ENCODE data around the gene LCE2D. TPM values are rescaled to one million over a fixed set of nuclear protein-coding genes. Genes with fewer than 3 reads are reported as not detected.

Gene LCE2D
- total RNA-seq, 1 donor from 2014 or later = not detected

DNA sequence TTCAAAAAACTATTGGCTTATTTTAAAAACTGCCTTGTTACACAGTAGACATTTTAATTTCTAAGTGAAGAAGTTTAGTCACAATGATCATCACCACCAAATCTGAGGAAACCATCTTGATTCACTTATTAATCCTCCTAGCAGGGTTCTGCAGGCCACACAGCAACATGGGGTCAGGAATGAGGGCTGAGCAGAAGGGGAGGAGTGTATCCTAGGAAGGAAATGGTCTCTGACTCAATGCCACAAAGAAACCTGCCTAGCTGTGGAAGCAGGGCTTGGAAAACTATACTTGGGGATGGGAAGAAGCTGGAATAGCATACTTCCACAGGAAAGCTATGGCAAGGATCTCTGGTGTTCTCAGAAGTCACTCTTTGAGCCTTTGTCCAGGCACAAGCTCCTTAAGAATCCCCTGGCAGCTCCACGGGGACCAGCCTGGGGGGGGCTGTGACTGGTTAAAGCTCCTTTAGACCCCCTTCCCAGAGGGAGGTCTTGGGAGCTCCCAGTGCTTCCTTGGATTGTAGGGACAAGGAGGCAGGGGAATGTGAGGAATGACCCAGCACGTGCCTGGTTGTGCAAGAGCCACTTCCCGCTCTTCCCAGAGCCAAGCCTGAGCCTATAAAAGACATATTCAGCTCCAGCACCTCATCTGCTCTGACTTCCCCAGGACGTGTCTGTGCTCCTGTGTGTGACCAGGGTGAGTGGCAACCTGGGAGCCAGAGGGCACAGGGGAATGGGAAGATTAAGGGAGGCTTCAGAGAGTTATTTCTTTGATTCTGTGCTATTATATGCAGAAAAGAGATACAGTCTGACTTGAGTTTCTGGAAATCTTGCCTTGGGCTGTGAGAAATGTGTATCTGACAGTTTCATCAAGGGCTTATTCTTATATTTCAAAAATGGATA, 34.8 kb downstream of the LCE2D start, which contains the start of gene LCE2A:
LCE2A (plus strand) TSS at position 645 of the 900 bp plus-strand sequence. CDS start 557 bp downstream, outside the sequence.
- DNase-seq (ENCODE audit: low spot score) = no peak

DNA sequence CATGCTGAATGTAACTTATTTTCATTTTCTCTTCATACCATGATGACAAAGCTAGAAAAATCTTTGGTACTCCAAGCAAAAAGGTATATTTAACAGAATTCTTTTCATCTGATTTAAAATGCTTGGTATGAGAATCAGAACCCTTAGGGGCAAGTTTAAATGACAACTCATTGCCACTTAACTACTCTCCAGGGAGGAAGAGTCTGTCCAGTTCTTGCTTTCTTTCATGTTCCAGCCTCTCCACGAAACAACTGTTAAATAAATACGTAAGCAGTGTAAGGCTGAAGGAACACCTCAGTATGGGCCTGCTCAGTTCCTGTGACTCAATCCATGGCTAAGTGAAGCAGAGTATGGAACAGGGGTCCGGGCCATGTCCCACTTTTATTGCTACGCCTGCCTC, 36.6 kb downstream of the LCE2D start:
- no peak for DNase-seq (ENCODE audit: low spot score)

DNA sequence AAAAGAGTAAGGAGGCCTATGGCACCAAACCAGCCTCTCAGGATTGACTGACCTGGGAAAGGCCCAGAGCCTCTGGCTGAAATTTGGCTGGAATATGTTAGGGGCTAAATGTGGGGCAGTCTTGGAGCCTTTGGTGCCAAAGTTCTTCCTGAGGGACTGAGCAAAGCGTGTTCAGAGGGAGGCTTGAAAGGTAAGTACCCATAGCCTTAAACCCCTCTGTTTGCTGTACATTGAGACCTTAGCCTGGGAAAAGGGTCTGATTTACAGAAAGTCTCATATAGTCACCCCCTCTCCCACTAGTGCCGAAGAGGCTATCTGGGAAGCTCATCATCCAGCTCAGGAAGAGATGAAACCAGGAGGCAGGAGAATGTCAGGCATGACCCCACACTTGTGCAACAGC, 44.7 kb downstream of the LCE2D start, which contains the start of gene LCE4A:
LCE4A (plus strand) TSS at position 301 of the 400 bp plus-strand sequence. CDS start 916 bp downstream, outside the sequence.
- DNase-seq (ENCODE audit: low spot score) = no peak

Other genes with a start within 250 kb of the LCE2D start
- gene CRNN, start 249.1 kb upstream of the LCE2D start, total RNA-seq (ENCODE audit: insufficient read depth, low replicate concordance) = 0.72 TPM
- gene LCE5A, start 152.6 kb upstream of the LCE2D start, total RNA-seq (ENCODE audit: insufficient read depth, low replicate concordance) = not detected
- gene CRCT1, start 148.9 kb upstream of the LCE2D start, total RNA-seq (ENCODE audit: insufficient read depth, low replicate concordance) = not detected
- gene LCE3E, start 96.6 kb upstream of the LCE2D start, total RNA-seq (ENCODE audit: insufficient read depth, low replicate concordance) = not detected
- gene LCE3D, start 82.9 kb upstream of the LCE2D start, total RNA-seq (ENCODE audit: insufficient read depth, low replicate concordance) = 2.4 TPM
- gene LCE3C, start 63.1 kb upstream of the LCE2D start, total RNA-seq (ENCODE audit: insufficient read depth, low replicate concordance) = not detected
- not detected for gene LCE3B, start 49.6 kb upstream of the LCE2D start, total RNA-seq (ENCODE audit: insufficient read depth, low replicate concordance)
- gene LCE3A, start 40.3 kb upstream of the LCE2D start, total RNA-seq (ENCODE audit: insufficient read depth, low replicate concordance) = not detected
- gene LCE2C, start 11.9 kb downstream of the LCE2D start, total RNA-seq (ENCODE audit: insufficient read depth, low replicate concordance) = not detected
- not detected for gene LCE2B, start 22.7 kb downstream of the LCE2D start, total RNA-seq (ENCODE audit: insufficient read depth, low replicate concordance)
- gene LCE2A, start 35.0 kb downstream of the LCE2D start, total RNA-seq (ENCODE audit: insufficient read depth, low replicate concordance) = not detected
- not detected for gene LCE4A, start 44.8 kb downstream of the LCE2D start, total RNA-seq (ENCODE audit: insufficient read depth, low replicate concordance)
- gene KPRP, start 94.6 kb downstream of the LCE2D start, total RNA-seq (ENCODE audit: insufficient read depth, low replicate concordance) = 1.7 TPM
- gene LCE1F, start 111.8 kb downstream of the LCE2D start, total RNA-seq (ENCODE audit: insufficient read depth, low replicate concordance) = not detected
- gene LCE1E, start 122.9 kb downstream of the LCE2D start, total RNA-seq (ENCODE audit: insufficient read depth, low replicate concordance) = not detected
- not detected for gene LCE1D, start 133.3 kb downstream of the LCE2D start, total RNA-seq (ENCODE audit: insufficient read depth, low replicate concordance)
- gene LCE1C, start 143.3 kb downstream of the LCE2D start, total RNA-seq (ENCODE audit: insufficient read depth, low replicate concordance) = not detected
- not detected for gene LCE1B, start 148.6 kb downstream of the LCE2D start, total RNA-seq (ENCODE audit: insufficient read depth, low replicate concordance)
- not detected for gene LCE1A, start 164.1 kb downstream of the LCE2D start, total RNA-seq (ENCODE audit: insufficient read depth, low replicate concordance)
- gene LCE6A, start 179.5 kb downstream of the LCE2D start, total RNA-seq (ENCODE audit: insufficient read depth, low replicate concordance) = not detected
- not detected for gene LCE7A, start 196.6 kb downstream of the LCE2D start, total RNA-seq (ENCODE audit: insufficient read depth, low replicate concordance)
- gene SMCP, start 214.9 kb downstream of the LCE2D start, total RNA-seq (ENCODE audit: insufficient read depth, low replicate concordance) = 3.6 TPM
- gene IVL, start 245.2 kb downstream of the LCE2D start, total RNA-seq (ENCODE audit: insufficient read depth, low replicate concordance) = 14.2 TPM